ENCODE results near the gene USP5. TPM values are rescaled to one million over a fixed set of nuclear protein-coding genes. Genes with fewer than 3 reads are reported as not detected.
"Not testable (repeated sequence)": the region's sequence is repeated elsewhere in the genome, so short reads cannot be mapped to it uniquely, and the experiment has no call there.

USP5 gene
- total and polyA plus RNA-seq, 2 donors (not counting 1 experiment from before 2014, with no cell fraction given) = 35.1 to 59.7 TPM

GRCh38 chr12:6905414-6906040, 53.6 kb downstream of the USP5 start:
- DNase-seq (no peak), ATAC-seq (ENCODE audit: low read depth) (no peak)
- Histone ChIP-seq H3K36me3 (replicated peaks in 1 of 2; ENCODE audit: control extremely low read depth in 1 of 2, control insufficient read depth in 1 of 2, extremely low read depth in 1 of 2, insufficient read depth in 2 of 2, low read length in 1 of 2) (peaks cover 0 to 6% of the 10 kb centered on the region in 2 experiments), H3K4me1 (ENCODE audit: control insufficient read depth in 2 of 2, insufficient read depth in 2 of 2, low read length in 2 of 2) (peaks cover 14 to 18% of the 10 kb centered on the region in 2 donors), H3K79me2 (ENCODE audit: control insufficient read depth, insufficient read depth, low read length) (no peaks in the 10 kb centered on the region), H3K9ac (ENCODE audit: low read length) (peak overlapping the region; percentile 92), H3K9me3 (ENCODE audit: control extremely low read depth in 1 of 3, control insufficient read depth in 2 of 3, insufficient read depth in 1 of 3, low read length in 2 of 3) (no peaks in the 10 kb centered on the region), H2AFZ (ENCODE audit: insufficient read depth, low read depth, low read length, poor library complexity, severe bottlenecking) (peak overlapping the region; percentile 89), H4K20me1 (ENCODE audit: control insufficient read depth, insufficient read depth, low read length, poor library complexity, severe bottlenecking) (no peaks in the 10 kb centered on the region), H3K4me3 (ENCODE audit: control extremely low read depth in 1 of 5, extremely low read depth in 1 of 5, insufficient read depth in 1 of 5, low read depth in 2 of 5, low read length in 4 of 5) (peak overlapping the region in 4 of 5 experiments; percentile 59 to 86 (median 76)), H3K27ac (ENCODE audit: low read length in 2 of 2) (peak overlapping the region; percentile 82 to 94), H3K4me2 (replicated peaks; ENCODE audit: low read depth, low read length, poor library complexity, severe bottlenecking) (peak overlapping the region; percentile 92), H3K27me3 (replicated peaks in 1 of 4; ENCODE audit: control extremely low read depth in 1 of 4, control insufficient read depth in 3 of 4, insufficient read depth in 4 of 4, low read length in 3 of 4) (no peaks in the 10 kb centered on the region)
- intact Hi-C loops (cut with micrococcal nuclease) = no loop called here
- H3K27ac Mint-ChIP-seq = no peak overlapping the region
- no peaks in the 10 kb centered on the region for H3K9me3 Mint-ChIP-seq (ENCODE audit: insufficient read depth)
- ChIA-PET POLR2A (interaction anchor here (1.0 to 1.8 kb wide), 6 partner anchors 9 to 54 kb away, joined by 3 to 8 read pairs (median 6); partner anchors contain the start of genes CDCA3, ENO2, SPSB2 and USP5), CTCF (interaction anchor here (0.9 to 6.9 kb wide), 3 partner anchors 14 to 32 kb away, joined by 3 to 33 read pairs (median 4); partner anchors contain the start of gene SPSB2)
- no peaks in the 10 kb centered on the region for H3K27me3 Mint-ChIP-seq
- H3K4me1 Mint-ChIP-seq = peaks cover 2% of the 10 kb centered on the region
- WGBS (ENCODE audit: insufficient coverage) = 94% methylated on average over 2 of the region's 5 CpGs
- no peak overlapping the region for H3K4me3 Mint-ChIP-seq
- TF ChIP-seq, protein P1, sequence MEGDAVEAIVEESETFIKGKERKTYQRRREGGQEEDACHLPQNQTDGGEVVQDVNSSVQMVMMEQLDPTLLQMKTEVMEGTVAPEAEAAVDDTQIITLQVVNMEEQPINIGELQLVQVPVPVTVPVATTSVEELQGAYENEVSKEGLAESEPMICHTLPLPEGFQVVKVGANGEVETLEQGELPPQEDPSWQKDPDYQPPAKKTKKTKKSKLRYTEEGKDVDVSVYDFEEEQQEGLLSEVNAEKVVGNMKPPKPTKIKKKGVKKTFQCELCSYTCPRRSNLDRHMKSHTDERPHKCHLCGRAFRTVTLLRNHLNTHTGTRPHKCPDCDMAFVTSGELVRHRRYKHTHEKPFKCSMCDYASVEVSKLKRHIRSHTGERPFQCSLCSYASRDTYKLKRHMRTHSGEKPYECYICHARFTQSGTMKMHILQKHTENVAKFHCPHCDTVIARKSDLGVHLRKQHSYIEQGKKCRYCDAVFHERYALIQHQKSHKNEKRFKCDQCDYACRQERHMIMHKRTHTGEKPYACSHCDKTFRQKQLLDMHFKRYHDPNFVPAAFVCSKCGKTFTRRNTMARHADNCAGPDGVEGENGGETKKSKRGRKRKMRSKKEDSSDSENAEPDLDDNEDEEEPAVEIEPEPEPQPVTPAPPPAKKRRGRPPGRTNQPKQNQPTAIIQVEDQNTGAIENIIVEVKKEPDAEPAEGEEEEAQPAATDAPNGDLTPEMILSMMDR (IDR thresholded peaks at IDR 0.05) = no peak
- no peak for TF ChIP-seq EZH2 (IDR thresholded peaks at IDR 0.05; ENCODE audit: borderline replicate concordance, insufficient read depth, low read depth, low read length, poor library complexity, severe bottlenecking)

DNA sequence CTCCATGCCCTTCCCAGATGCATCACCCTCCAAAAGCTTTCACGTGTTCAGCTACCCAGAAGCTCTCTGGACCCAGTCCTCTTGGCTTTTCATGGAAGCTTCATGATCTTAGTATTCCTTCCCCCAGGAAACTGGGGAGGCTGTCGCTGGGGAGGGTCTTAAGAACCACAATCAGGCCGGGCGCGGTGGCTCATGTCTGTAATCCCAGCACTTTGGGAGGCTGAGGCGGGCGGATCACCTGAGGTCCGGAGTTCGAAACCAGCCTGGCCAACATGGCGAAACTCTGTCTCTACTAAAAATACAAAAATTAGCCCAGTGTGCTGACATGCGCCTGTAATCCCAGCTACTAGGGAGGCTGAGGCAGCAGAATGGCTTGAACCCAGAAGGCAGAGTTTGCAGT, 56.2 kb downstream of the USP5 start:
- H4K20me1 ChIP-seq (ENCODE audit: control insufficient read depth, insufficient read depth, low read length, poor library complexity, severe bottlenecking); ATAC-seq (ENCODE audit: low read depth); H3K27ac Mint-ChIP-seq; H3K9me3 ChIP-seq (ENCODE audit: control extremely low read depth in 1 of 3, control insufficient read depth in 2 of 3, insufficient read depth in 1 of 3, low read length in 2 of 3); H3K27ac ChIP-seq (ENCODE audit: low read length in 2 of 2); H3K27me3 Mint-ChIP-seq; intact Hi-C loops (cut with micrococcal nuclease); H3K4me1 Mint-ChIP-seq; H3K9ac ChIP-seq (ENCODE audit: low read length); H3K9me3 Mint-ChIP-seq (ENCODE audit: insufficient read depth); DNase-seq; H3K79me2 ChIP-seq (ENCODE audit: control insufficient read depth, insufficient read depth, low read length); H3K4me3 Mint-ChIP-seq; H2AFZ ChIP-seq (ENCODE audit: insufficient read depth, low read depth, low read length, poor library complexity, severe bottlenecking); H3K4me2 ChIP-seq (replicated peaks; ENCODE audit: low read depth, low read length, poor library complexity, severe bottlenecking); H3K27me3 ChIP-seq (replicated peaks in 1 of 4; ENCODE audit: control extremely low read depth in 1 of 4, control insufficient read depth in 3 of 4, insufficient read depth in 4 of 4, low read length in 3 of 4); H3K36me3 ChIP-seq (replicated peaks in 1 of 2; ENCODE audit: control extremely low read depth in 1 of 2, control insufficient read depth in 1 of 2, extremely low read depth in 1 of 2, insufficient read depth in 2 of 2, low read length in 1 of 2); H3K4me3 ChIP-seq (ENCODE audit: control extremely low read depth in 1 of 5, extremely low read depth in 1 of 5, insufficient read depth in 1 of 5, low read depth in 2 of 5, low read length in 4 of 5): not testable (repeated sequence)
- ChIA-PET CTCF (interaction anchor here (0.9 to 6.9 kb wide), 7 partner anchors 9 to 35 kb away, joined by 3 to 33 read pairs (median 4); partner anchors contain the start of gene SPSB2), POLR2A (interaction anchor here (0.7 to 2.0 kb wide), 2 partner anchors 17 to 290 kb away, joined by 4 read pairs; no protein-coding TSS in a partner anchor)
- 100% methylated on average over 9 of the region's 11 CpGs for WGBS (ENCODE audit: insufficient coverage)
- peaks cover 14 to 18% of the 10 kb centered on the region in 2 donors for H3K4me1 ChIP-seq (ENCODE audit: control insufficient read depth in 2 of 2, insufficient read depth in 2 of 2, low read length in 2 of 2)

Measured in B cell (primary cell).